GM19372 (cell line): ENCODE measurements around the gene TSEN54.
"Not testable (repeated sequence)": the region's sequence is repeated elsewhere in the genome, so short reads cannot be mapped to it uniquely, and the experiment has no call there.

Experiments used
- ATAC-seq: cut with Tn5 transposase; IDR thresholded peaks from one replicate; pipeline ENCODE4 v1.9.1; 2021; ENCODE audit warnings: mild to moderate bottlenecking, low read depth, moderate library complexity; ENCODE audit not compliant: unreplicated experiment

The TSEN54 gene

GRCh38 chr17:75515496-75516254 lies 653 bp upstream of the TSEN54 start, which contains the start of gene CASKIN2:
CASKIN2 (minus strand) TSS chr17:75515537; CDS start chr17:75513804, 1,733 bp downstream.
- peak; percentile 40 for ATAC-seq

- peak; percentile 16 for ATAC-seq
Measured at GRCh38 chr17:75516619-75517296, 430 bp downstream of the TSEN54 start.

GRCh38 chr17:75517297-75517865 lies 1.1 kb downstream of the TSEN54 start:
- no peak for ATAC-seq

GRCh38 chr17:75518201-75518600 lies 1.9 kb downstream of the TSEN54 start:
- ATAC-seq = no peak

- ATAC-seq = no peak
Measured at GRCh38 chr17:75518983-75519537, 2.7 kb downstream of the TSEN54 start.

GRCh38 chr17:75520413-75520812 lies 4.1 kb downstream of the TSEN54 start:
- ATAC-seq = not testable (repeated sequence)

GRCh38 chr17:75521290-75521689 lies 5.0 kb downstream of the TSEN54 start:
- no peak for ATAC-seq

- ATAC-seq = no peak
Measured at GRCh38 chr17:75521951-75522727, 5.8 kb downstream of the TSEN54 start.

- no peak for ATAC-seq
Measured at GRCh38 chr17:75523647-75524046, 7.3 kb downstream of the TSEN54 start.

GRCh38 chr17:75524269-75524969 lies 8.1 kb downstream of the TSEN54 start:
- ATAC-seq = no peak

GRCh38 chr17:75524970-75525805 lies 8.9 kb downstream of the TSEN54 start, which contains the start of gene LLGL2:
LLGL2 (plus strand) TSS chr17:75525697; CDS start chr17:75543427, 17,730 bp downstream.
- peak; percentile 88 for ATAC-seq

GRCh38 chr17:75525806-75526554 lies 9.7 kb downstream of the TSEN54 start:
- ATAC-seq = no peak

GRCh38 chr17:75526555-75527270 lies 10.4 kb downstream of the TSEN54 start:
- ATAC-seq = no peak

GRCh38 chr17:75530837-75531720 lies 14.8 kb downstream of the TSEN54 start:
- no peak for ATAC-seq

GRCh38 chr17:75531721-75532072 lies 15.4 kb downstream of the TSEN54 start:
- no peak for ATAC-seq

GRCh38 chr17:75535119-75535537 lies 18.8 kb downstream of the TSEN54 start:
- no peak for ATAC-seq

- no peak for ATAC-seq
Measured at GRCh38 chr17:75535871-75536270, 19.5 kb downstream of the TSEN54 start.
